ENCODE data around the gene CRHR1. TPM values are rescaled to one million over a fixed set of nuclear protein-coding genes. Genes with fewer than 3 reads are reported as not detected.

CRHR1 gene
- total and polyA plus RNA-seq, 10 of the 15 experiments (the other 5 are each of a cell fraction or from before 2014, with no cell fraction given), result 0.08 TPM; not detected in 9

GRCh38 chr17:45785480-45786193, 1.5 kb downstream of the CRHR1 start:
- Histone ChIP-seq H3K4me2 (ENCODE audit: control insufficient read depth, insufficient read depth) (no peak overlapping the region), H3K9ac (ENCODE audit: control insufficient read depth, insufficient read depth, low read length) (no peak overlapping the region), H3K27me3 (replicated peaks in 1 of 2; ENCODE audit: control insufficient read depth in 2 of 2, insufficient read depth in 2 of 2, low read length in 1 of 2) (peaks cover 15 to 17% of the 10 kb centered on the region in 2 experiments), H3K4me1 (ENCODE audit: control insufficient read depth, insufficient read depth, low read length) (no peaks in the 10 kb centered on the region), H3K9me3 (replicated peaks; ENCODE audit: control insufficient read depth, insufficient read depth, low read length) (no peaks in the 10 kb centered on the region), H4K20me1 (ENCODE audit: control insufficient read depth, insufficient read depth) (no peaks in the 10 kb centered on the region), H3K79me2 (ENCODE audit: control insufficient read depth, insufficient read depth, low read length) (no peaks in the 10 kb centered on the region), H3K36me3 (ENCODE audit: control insufficient read depth in 2 of 2, insufficient read depth in 2 of 2, low read length in 1 of 2) (no peaks in the 10 kb centered on the region), H2AFZ (ENCODE audit: control insufficient read depth, low read depth, low read length) (no peak overlapping the region), H3K4me3 (no peak overlapping the region), H3K27ac (ENCODE audit: control insufficient read depth, insufficient read depth) (no peak overlapping the region)
- FAIRE-seq (no peak), DNase-seq (ENCODE audit: low read depth, low spot score) (no peak), ATAC-seq (no peak)
- in situ Hi-C loops (cut with MboI), result no loop called here
- intact Hi-C loops (cut with micrococcal nuclease; ENCODE audit: unreplicated experiment), result no loop called here
- CTCF ChIA-PET, result no interaction called here
- POLR2A ChIA-PET, result no interaction called here
- BruUV-seq (replicated peaks), result no TSS peak
- WGBS (ENCODE audit: insufficient coverage, insufficient replicate concordance, low lambda C conversion rate, missing lambda C conversion rate), result 49% methylated on average over 26 of the region's 28 CpGs
- RAD21 ChIA-PET (ENCODE audit: unreplicated experiment), result no interaction called here
- SMC1A ChIA-PET (ENCODE audit: uncharacterized antibody, unreplicated experiment), result no interaction called here
- TF ChIP-seq RBBP5 (conservative IDR thresholded peaks at IDR 0.05), result no peak
- no peak for TF ChIP-seq CBX3 (IDR thresholded peaks at IDR 0.05; ENCODE audit: borderline replicate concordance, low read depth)
- no peak for TF ChIP-seq MLLT1 (IDR thresholded peaks at IDR 0.05)
- no peak for TF ChIP-seq PAX8 (IDR thresholded peaks at IDR 0.05)
- TF ChIP-seq RUNX3 (IDR thresholded peaks at IDR 0.05; ENCODE audit: low read length), result no peak
- no peak for TF ChIP-seq EP300 (IDR thresholded peaks at IDR 0.05; ENCODE audit: borderline replicate concordance in 1 of 2, control insufficient read depth in 1 of 2, low read depth in 2 of 2, low read length in 2 of 2)
- TF ChIP-seq BRCA1 (IDR thresholded peaks at IDR 0.05; ENCODE audit: low read depth, low read length), result no peak
- TF ChIP-seq HSF1 (IDR thresholded peaks at IDR 0.05; ENCODE audit: low read depth, low read length), result no peak
- no peak for TF ChIP-seq DPF2 (IDR thresholded peaks at IDR 0.05)
- TF ChIP-seq BCLAF1 (IDR thresholded peaks at IDR 0.05), result no peak
- TF ChIP-seq ATF7 (IDR thresholded peaks at IDR 0.05; ENCODE audit: low read depth), result no peak
- no peak for TF ChIP-seq SP1 (IDR thresholded peaks at IDR 0.05; ENCODE audit: low read depth, low read length)
- no peak for TF ChIP-seq ATF2 (IDR thresholded peaks at IDR 0.05; ENCODE audit: low read length)
- TF ChIP-seq ZBTB33 (IDR thresholded peaks at IDR 0.05), result no peak
- TF ChIP-seq SREBF2 (IDR thresholded peaks at IDR 0.05; ENCODE audit: low read length), result no peak

Measured in GM12878 (cell line).